Measurements from ENCODE around the gene ASIC2.

The ASIC2 gene

DNA sequence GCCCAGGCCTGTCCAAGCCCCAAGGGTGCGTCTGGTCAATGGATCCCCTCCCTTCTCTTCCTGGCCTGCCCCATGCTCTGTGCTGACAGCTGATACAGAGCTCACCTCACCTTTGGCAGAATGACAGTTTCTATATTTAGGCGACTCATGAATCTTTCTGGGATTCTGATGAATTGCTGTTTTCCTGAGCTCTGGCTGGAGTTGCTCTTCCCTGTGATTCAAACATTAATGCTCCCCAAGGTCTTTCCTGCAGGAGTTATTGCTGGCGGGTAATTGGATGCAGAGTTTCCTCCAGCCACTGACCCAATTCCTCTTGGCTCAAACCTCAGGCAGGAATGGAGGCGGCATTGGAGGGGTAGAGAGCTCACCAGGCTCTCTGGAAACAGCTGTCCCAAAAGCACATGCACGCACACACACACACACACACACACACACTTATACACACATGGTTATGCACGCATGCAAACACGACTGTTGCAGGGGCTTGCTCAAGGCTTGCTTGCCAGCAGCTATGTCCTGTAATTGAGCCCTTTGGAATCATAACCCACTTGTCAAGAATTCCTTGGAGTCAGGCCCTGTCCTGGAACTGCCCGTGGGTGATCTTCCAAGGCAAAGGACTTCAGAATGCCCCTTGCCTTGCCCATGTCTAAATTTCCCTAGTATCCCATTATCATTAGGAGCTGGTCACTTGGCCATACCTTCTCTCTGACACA lies 128.8 kb downstream of the ASIC2 start:
- H3K4me3 ChIP-seq (replicated peaks; ENCODE audit: low read depth, low read length), result no peak overlapping the region
- no peak for DNase-seq (ENCODE audit: extremely low read depth, low read depth)
- TF ChIP-seq, protein P1, sequence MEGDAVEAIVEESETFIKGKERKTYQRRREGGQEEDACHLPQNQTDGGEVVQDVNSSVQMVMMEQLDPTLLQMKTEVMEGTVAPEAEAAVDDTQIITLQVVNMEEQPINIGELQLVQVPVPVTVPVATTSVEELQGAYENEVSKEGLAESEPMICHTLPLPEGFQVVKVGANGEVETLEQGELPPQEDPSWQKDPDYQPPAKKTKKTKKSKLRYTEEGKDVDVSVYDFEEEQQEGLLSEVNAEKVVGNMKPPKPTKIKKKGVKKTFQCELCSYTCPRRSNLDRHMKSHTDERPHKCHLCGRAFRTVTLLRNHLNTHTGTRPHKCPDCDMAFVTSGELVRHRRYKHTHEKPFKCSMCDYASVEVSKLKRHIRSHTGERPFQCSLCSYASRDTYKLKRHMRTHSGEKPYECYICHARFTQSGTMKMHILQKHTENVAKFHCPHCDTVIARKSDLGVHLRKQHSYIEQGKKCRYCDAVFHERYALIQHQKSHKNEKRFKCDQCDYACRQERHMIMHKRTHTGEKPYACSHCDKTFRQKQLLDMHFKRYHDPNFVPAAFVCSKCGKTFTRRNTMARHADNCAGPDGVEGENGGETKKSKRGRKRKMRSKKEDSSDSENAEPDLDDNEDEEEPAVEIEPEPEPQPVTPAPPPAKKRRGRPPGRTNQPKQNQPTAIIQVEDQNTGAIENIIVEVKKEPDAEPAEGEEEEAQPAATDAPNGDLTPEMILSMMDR (IDR thresholded peaks at IDR 0.05; ENCODE audit: low read depth, low read length, missing control alignments), result no peak

DNA sequence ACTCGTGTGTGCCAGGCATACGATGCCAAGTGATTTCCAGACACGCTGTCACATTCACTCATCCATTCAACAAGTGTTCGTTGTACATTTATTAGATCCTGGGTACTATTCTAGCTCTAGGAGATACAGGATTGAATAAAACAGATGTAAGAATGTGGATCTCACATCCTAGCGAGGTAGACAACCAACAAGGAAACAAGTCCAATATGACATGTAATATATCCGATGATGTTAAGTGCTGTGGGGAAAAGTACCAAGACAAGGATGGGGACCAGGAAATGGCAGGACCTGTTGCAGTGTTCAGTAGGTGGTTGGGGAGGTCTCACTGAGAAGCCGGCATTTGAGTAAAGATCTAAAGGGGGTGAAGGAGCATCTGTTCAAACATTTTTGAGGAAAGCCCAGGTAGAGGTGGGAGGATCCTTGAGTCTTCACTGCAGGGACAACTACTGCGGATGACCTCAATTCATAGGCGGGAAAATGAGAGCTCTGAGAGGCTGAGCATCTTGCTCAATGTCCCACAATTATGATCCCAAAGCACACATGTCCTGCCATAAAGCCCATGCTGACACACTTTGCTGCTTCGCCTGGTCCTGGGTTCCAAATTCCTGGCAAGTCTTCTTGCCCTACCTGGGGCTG lies 129.4 kb downstream of the ASIC2 start:
- H3K4me3 ChIP-seq (replicated peaks; ENCODE audit: low read depth, low read length), result no peak overlapping the region
- TF ChIP-seq, protein P1 (IDR thresholded peaks at IDR 0.05; ENCODE audit: low read depth, low read length, missing control alignments), result no peak
- DNase-seq (ENCODE audit: extremely low read depth, low read depth), result no peak

DNA sequence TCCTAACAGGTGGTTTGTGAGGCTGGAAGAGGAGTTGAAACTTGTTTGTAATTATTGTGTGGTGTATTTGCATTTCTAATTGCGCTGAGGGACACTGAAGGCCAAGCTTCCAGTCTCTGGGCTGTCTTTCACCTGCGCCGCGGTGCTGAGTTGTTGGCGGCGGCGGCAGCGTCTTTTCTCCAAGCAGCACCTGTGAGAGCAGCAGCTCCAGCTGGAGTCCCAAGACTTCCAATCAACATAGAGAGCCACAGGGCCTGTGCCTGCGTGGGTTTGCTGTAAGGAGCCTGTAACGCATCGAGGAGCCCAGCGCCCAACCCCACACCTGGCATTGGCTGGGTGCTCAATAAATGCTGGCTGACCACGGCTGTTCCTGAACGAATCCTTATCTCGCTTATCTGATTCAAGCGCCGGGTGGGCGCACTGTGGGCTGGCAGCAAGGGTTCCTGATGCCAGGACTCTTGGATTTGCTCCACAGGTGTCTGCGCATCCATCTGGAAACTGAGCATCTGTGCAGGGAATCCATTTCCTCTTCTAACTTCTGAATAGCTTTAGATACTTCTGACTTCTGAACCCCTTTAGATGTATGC lies 138.1 kb downstream of the ASIC2 start:
- no peak for DNase-seq (ENCODE audit: extremely low read depth, low read depth)
- H3K4me3 ChIP-seq (replicated peaks; ENCODE audit: low read depth, low read length), result no peak overlapping the region
- TF ChIP-seq, protein P1 (IDR thresholded peaks at IDR 0.05; ENCODE audit: low read depth, low read length, missing control alignments), result no peak

DNA sequence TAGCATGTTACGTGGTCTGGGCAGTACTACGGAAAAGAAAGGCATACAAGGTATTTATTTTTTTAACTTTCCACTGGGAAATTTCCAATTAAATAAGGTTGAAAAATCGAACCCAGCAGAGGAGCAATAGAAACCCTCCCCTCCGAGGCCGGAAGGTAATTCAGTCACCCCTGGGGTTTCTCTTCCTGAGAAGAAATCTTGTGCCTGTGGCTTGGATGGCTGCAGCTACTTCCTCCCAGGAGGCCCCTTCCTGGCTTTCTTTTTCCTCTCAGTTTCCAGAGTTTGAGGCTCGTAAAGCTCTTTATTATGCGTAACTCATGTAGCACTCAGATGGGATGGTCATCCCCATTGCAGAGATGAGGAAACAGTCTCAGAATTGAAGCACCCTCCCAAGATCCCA lies 140.3 kb downstream of the ASIC2 start:
- no peak overlapping the region for H3K4me3 ChIP-seq (replicated peaks; ENCODE audit: low read depth, low read length)
- TF ChIP-seq, protein P1 (IDR thresholded peaks at IDR 0.05; ENCODE audit: low read depth, low read length, missing control alignments), result no peak
- DNase-seq (ENCODE audit: extremely low read depth, low read depth), result no peak

DNA sequence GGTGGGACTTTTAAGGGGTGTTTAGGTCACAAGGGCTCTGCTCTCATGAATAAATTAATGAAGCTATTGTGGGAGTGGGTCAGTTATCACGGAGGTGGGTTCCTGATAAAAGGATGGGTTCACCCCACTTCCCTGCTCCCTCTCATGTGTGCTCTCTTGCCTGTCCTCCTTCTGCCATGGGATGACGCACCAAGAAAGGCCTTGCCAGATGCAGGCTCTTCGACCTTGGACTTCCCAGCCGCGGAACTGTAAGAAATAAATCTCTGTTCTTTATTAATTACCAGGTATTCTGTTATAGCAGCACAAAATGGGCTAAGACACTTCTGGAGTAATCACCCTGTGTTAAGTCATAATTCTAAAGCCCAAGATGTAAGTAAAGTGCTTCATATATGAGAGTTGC lies 141.5 kb downstream of the ASIC2 start:
- DNase-seq (ENCODE audit: extremely low read depth, low read depth), result no peak
- no peak overlapping the region for H3K4me3 ChIP-seq (replicated peaks; ENCODE audit: low read depth, low read length)
- TF ChIP-seq, protein P1 (IDR thresholded peaks at IDR 0.05; ENCODE audit: low read depth, low read length, missing control alignments), result no peak

DNA sequence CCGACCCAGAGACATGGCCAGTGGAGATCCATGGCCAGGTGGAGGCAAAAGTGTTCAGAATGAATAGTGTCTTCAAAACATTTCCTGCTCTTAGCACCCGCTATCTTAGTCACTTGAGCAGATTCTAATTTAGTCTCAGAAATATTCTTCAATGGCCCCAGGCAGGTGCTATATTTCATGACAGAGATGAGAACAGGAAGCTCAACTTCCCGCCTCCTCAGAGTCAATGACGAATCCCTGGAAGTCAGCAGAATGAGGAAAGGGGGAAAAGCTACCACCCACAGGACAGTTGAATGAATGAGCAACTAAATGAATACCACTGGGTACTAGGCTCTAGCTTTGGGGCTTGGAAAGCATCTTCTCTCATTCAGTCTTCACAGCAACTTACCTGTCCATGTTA lies 147.2 kb downstream of the ASIC2 start:
- no peak overlapping the region for H3K4me3 ChIP-seq (replicated peaks; ENCODE audit: low read depth, low read length)
- DNase-seq (ENCODE audit: extremely low read depth, low read depth), result no peak
- TF ChIP-seq, protein P1 (IDR thresholded peaks at IDR 0.05; ENCODE audit: low read depth, low read length, missing control alignments), result no peak
